Peyer's patch (tissue), 4 donors: ENCODE data around the gene RPEL1.

Experiments used
- POLR2A ChIP-seq, 2 donors: fragments of 450-650 bp; IDR thresholded peaks; one replicate each; pipeline ENCODE4 v1.5.1; 2017; ENCODE audit warnings: antibody characterized with exemption in 2 of 2, mild to moderate bottlenecking in 2 of 2, moderate library complexity in 2 of 2
- TF ChIP-seq, protein P1 (sequence below), 6 experiments: fragments of 450-650 bp in 4 of 6; fragments of 200-600 bp in 2 of 6; sonication (generic) in 1 of 6; IDR thresholded peaks; one replicate each; pipeline ENCODE4 v1.5.1; 2017 to 2019; ENCODE audit warnings: antibody characterized with exemption in 6 of 6, mild to moderate bottlenecking in 3 of 6, moderate library complexity in 1 of 6

DNA sequence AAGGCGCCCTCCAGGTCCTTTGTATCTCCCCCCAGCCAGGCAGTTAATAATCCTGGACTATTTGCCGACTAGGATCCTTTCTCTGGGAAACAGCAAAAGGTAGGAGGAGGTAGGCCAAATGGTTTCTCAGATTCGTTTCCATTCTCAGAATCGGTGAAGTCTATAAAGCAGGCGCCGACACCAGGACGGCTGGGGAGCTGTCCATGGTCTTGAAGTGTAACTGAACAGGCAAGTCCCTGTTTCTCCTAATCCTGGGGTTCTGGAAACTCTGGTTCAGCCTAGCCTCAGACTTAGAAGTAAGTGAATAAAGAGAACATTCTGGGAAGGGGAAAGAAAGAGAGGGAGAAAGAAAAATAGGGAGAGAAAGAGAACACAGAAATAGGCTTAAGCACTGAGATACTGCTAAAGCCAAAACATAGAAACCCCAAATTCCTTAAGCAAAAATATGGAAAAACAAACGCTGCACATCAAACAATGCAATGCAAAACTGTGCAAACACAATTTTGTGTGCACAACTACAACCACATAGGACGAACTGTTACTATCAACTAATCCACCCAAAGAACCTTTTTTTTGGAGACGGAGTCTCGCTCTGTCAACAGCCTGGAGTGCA, 20.1 kb downstream of the RPEL1 start:
- TF ChIP-seq, protein P1, sequence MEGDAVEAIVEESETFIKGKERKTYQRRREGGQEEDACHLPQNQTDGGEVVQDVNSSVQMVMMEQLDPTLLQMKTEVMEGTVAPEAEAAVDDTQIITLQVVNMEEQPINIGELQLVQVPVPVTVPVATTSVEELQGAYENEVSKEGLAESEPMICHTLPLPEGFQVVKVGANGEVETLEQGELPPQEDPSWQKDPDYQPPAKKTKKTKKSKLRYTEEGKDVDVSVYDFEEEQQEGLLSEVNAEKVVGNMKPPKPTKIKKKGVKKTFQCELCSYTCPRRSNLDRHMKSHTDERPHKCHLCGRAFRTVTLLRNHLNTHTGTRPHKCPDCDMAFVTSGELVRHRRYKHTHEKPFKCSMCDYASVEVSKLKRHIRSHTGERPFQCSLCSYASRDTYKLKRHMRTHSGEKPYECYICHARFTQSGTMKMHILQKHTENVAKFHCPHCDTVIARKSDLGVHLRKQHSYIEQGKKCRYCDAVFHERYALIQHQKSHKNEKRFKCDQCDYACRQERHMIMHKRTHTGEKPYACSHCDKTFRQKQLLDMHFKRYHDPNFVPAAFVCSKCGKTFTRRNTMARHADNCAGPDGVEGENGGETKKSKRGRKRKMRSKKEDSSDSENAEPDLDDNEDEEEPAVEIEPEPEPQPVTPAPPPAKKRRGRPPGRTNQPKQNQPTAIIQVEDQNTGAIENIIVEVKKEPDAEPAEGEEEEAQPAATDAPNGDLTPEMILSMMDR (IDR thresholded peaks at IDR 0.05) = no peak
- no peak for TF ChIP-seq POLR2A (IDR thresholded peaks at IDR 0.05)
